T-cell (primary cell): Measurements from ENCODE around the gene MYO16. TPM values are rescaled to one million over a fixed set of nuclear protein-coding genes. Genes with fewer than 3 reads are reported as not detected.

ENCODE experiments used
- ATAC-seq, 4 experiments: fragments of 200-7000 bp in 3 of 4; fragments of 150-1000 bp in 1 of 4; cut with Tn5 transposase; replicated peaks in 1 of 4; 1 replicate in 3 of 4; 2 replicates in 1 of 4; pipeline ENCODE4 v1.10.0; 2021; ENCODE audit warnings: moderate library complexity in 3 of 4, mild to moderate bottlenecking in 2 of 4, moderate number of reproducible peaks in 1 of 4
- CTCF ChIA-PET, 2 donors: fragments of 300-600 bp; sonication (Branson Sonifier 250); formaldehyde crosslinking; loops; one replicate each; lab custom pipeline; 2022; ENCODE audit warnings: antibody characterized with exemption in 2 of 2; lab: Charles Lee
- POLR2A ChIA-PET, 2 donors: fragments of 300-600 bp; sonication (Branson Sonifier 250); formaldehyde crosslinking; loops; one replicate each; lab custom pipeline; 2022; ENCODE audit warnings: antibody characterized with exemption in 2 of 2; lab: Charles Lee
- DNase-seq, 35 experiments: peaks; one replicate each; pipeline versions ENCODE4 v3.0.0 to v3.0.0-alpha.2; 2013 to 2023
- H3K27ac ChIP-seq: one replicate; pipeline ENCODE4 v1.5.1; 2013; ENCODE audit warnings: low read length
- H3K27me3 ChIP-seq, 2 experiments: replicated peaks in 1 of 2; 1 replicate in 1 of 2; 2 replicates in 1 of 2; pipeline versions ENCODE4 v1.6.1 to v1.7.0; 2013; ENCODE audit warnings: low read length in 1 of 2, mixed read lengths in 1 of 2; ENCODE audit not compliant: control insufficient read depth in 2 of 2, insufficient read depth in 2 of 2; ENCODE audit errors: extremely low read depth in 1 of 2
- H3K36me3 ChIP-seq, 2 donors: 1 replicate in 1 of 2; 2 replicates in 1 of 2; pipeline versions ENCODE4 v1.6.1 to v1.7.0; 2013; ENCODE audit warnings: low read length in 1 of 2; ENCODE audit not compliant: control insufficient read depth in 2 of 2, insufficient read depth in 1 of 2; ENCODE audit errors: extremely low read depth in 1 of 2
- H3K4me1 ChIP-seq, 2 experiments: 1 replicate in 1 of 2; 2 replicates in 1 of 2; pipeline versions ENCODE4 v1.6.1 to v1.7.0; 2013; ENCODE audit warnings: low read length in 2 of 2, mixed read lengths in 1 of 2; ENCODE audit not compliant: insufficient read depth in 2 of 2, control insufficient read depth in 1 of 2; ENCODE audit errors: extremely low read depth in 1 of 2
- H3K4me3 ChIP-seq, 2 donors: 1 replicate in 1 of 2; 2 replicates in 1 of 2; pipeline versions ENCODE4 v1.5.1 to v1.7.0; 2013; ENCODE audit warnings: mild to moderate bottlenecking in 2 of 2, low read length in 1 of 2, moderate library complexity in 1 of 2; ENCODE audit not compliant: control insufficient read depth in 1 of 2; ENCODE audit errors: extremely low read depth in 1 of 2
- H3K9me3 ChIP-seq: 2 replicates; pipeline ENCODE4 v1.7.0; 2013
- H3K27ac Mint-ChIP-seq, 2 donors: one replicate each; pipeline ENCODE4 v1.8.0; 2020 to 2021; ENCODE audit warnings: mild to moderate bottlenecking in 2 of 2, mixed read lengths in 2 of 2
- H3K27me3 Mint-ChIP-seq, 2 donors: one replicate each; pipeline ENCODE4 v1.8.0; 2021 to 2022; ENCODE audit warnings: mixed read lengths in 2 of 2
- H3K36me3 Mint-ChIP-seq: one replicate; pipeline ENCODE4 v1.8.0; 2021; ENCODE audit warnings: mixed read lengths
- H3K4me1 Mint-ChIP-seq, 3 donors: one replicate each; pipeline ENCODE4 v1.8.0; 2020 to 2022; ENCODE audit warnings: mixed read lengths in 3 of 3, mild to moderate bottlenecking in 1 of 3
- H3K4me3 Mint-ChIP-seq, 3 donors: one replicate each; pipeline ENCODE4 v1.8.0; 2020 to 2022; ENCODE audit warnings: mild to moderate bottlenecking in 3 of 3, mixed read lengths in 3 of 3, moderate library complexity in 3 of 3
- H3K9me3 Mint-ChIP-seq, 3 donors: one replicate each; pipeline ENCODE4 v1.8.0; 2020 to 2022; ENCODE audit warnings: mixed read lengths in 3 of 3
- WGBS: methylation state at CpG from one replicate; pipeline ENCODE4 v1.1.5; 2013; ENCODE audit warnings: missing lambda C conversion rate; ENCODE audit not compliant: insufficient coverage; 5-methylcytosine and 5-hydroxymethylcytosine counted together
- total RNA-seq, 35 experiments: library from RNA in 6 of 35; stranded (reverse) in 6 of 35; fragments of 120-200 nt in 1 of 35; gene quantifications; one replicate each; pipeline versions ENCODE4 v1.2.1 to v1.2.4 and lab custom pipeline; 2013 to 2026

MYO16 gene
- total RNA-seq, 5 donors from 2014 or later (not counting 1 experiment from before 2014, with no cell fraction given) = 0.20 to 2.0 (median 1.1) TPM

DNA sequence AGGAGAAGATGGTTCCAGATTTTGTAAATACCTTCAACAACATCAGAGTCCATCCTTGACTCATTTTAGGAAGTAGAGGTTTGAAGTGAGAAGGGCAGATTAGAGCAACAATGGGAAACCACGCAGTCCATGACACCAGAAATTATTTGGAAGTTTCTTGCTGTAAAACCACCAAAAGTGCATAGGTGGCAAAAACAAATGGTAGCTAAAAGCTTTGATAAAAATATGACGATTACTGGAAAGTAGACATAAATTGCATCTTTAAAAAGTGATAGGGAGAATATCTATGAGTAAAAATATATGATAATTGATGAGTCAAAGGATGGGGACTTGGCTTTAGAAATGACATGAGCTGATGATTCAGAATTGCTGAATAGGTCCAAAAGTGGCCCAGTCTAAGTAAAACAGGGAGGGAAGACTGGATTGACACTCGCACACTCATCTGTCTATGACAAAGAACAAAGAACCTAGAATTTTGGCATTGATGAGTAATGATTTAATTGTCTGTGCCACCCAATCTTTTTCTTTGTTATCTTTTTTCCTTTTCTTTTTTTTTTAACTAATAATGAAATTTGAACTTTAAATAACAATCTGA lies 472.2 kb downstream of the MYO16 start:
- H3K27ac ChIP-seq = no peak overlapping the region
- H3K4me3 ChIP-seq = no peak overlapping the region
- ATAC-seq (no peak), DNase-seq (no peak)
- no peaks in the 10 kb centered on the region for H3K4me1 ChIP-seq
- ChIA-PET CTCF (no interaction called here), POLR2A (no interaction called here)
- Mint-ChIP-seq H3K4me1 (no peaks in the 10 kb centered on the region), H3K36me3 (no peaks in the 10 kb centered on the region), H3K27me3 (peaks cover 4 to 7% of the 10 kb centered on the region in 2 donors), H3K27ac (no peak overlapping the region), H3K4me3 (no peak overlapping the region), H3K9me3 (no peaks in the 10 kb centered on the region)
- H3K9me3 ChIP-seq = no peaks in the 10 kb centered on the region
- H3K36me3 ChIP-seq = no peaks in the 10 kb centered on the region
- 33% methylated on average over 1 of the region's 3 CpGs for WGBS
- peaks cover 0 to 4% of the 10 kb centered on the region in 2 experiments for H3K27me3 ChIP-seq

DNA sequence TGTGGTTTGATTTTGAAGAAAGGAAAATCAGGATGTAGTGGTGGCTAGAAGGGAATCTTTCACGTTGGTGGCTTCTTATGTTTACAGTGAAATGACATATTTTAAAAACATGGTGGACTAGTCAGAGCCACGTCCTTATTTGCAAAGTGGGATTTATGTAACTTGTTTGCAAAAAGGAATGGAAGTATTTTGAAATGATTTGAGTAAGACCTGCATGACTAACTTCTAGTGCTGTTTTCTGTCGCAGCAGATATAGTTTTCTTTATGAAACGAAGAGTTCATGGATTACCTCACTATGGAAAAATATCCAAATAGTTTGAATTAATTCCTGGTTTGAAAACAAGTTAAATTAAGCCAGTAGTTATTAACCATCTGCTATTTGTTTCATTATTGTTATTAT lies 476.5 kb downstream of the MYO16 start:
- peaks cover 7 to 8% of the 10 kb centered on the region in 2 donors for H3K27me3 Mint-ChIP-seq
- ChIA-PET CTCF (no interaction called here), POLR2A (no interaction called here)
- no peaks in the 10 kb centered on the region for H3K4me1 Mint-ChIP-seq
- peaks cover 0 to 8% of the 10 kb centered on the region in 2 experiments for H3K27me3 ChIP-seq
- H3K9me3 Mint-ChIP-seq = no peaks in the 10 kb centered on the region
- no peaks in the 10 kb centered on the region for H3K4me1 ChIP-seq
- H3K36me3 Mint-ChIP-seq = no peaks in the 10 kb centered on the region
- no peak overlapping the region for H3K4me3 Mint-ChIP-seq
- whole genome bisulfite sequencing = 61% methylated on average over 2 of the region's 4 CpGs
- no peaks in the 10 kb centered on the region for H3K36me3 ChIP-seq
- DNase-seq (no peak), ATAC-seq (no peak)
- H3K27ac ChIP-seq = no peak overlapping the region
- no peak overlapping the region for H3K4me3 ChIP-seq
- H3K27ac Mint-ChIP-seq = no peak overlapping the region
- no peaks in the 10 kb centered on the region for H3K9me3 ChIP-seq

DNA sequence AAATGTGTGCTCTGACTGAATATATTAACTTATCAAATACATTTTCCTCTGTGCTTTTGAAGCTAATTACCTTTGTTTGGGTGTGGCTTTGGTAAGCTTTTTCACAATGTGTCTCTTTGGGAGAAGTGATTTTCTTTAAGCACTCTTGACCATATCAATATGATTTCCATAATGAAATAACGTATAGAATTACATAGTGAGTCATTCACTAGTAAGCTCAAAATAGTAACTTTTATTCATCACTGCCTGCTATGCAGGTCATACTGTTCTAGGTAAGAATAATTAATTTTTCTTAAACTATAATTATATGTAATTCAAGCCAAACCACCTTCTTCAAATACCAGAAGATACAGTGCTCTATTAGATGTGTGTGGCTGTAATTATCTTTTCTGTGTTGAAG lies 480.7 kb downstream of the MYO16 start:
- peaks cover 0 to 6% (median 0%) of the 10 kb centered on the region in 3 donors for H3K9me3 Mint-ChIP-seq
- H3K4me3 Mint-ChIP-seq = no peak overlapping the region
- no CpG with 5 or more reads among the region's 1 CpG for WGBS
- H3K27me3 ChIP-seq = peaks cover 0 to 4% of the 10 kb centered on the region in 2 experiments
- H3K27ac Mint-ChIP-seq = no peak overlapping the region
- no peak for DNase-seq
- no peaks in the 10 kb centered on the region for H3K36me3 Mint-ChIP-seq
- peaks cover 3 to 11% of the 10 kb centered on the region in 2 donors for H3K27me3 Mint-ChIP-seq
- H3K36me3 ChIP-seq = no peaks in the 10 kb centered on the region
- no peaks in the 10 kb centered on the region for H3K4me1 ChIP-seq
- POLR2A ChIA-PET = interaction anchor here in 1 of 2 donors (0.5 kb wide), 1 partner anchor 462 kb away, joined by 4 read pairs; no protein-coding TSS in a partner anchor
- no peak overlapping the region for H3K4me3 ChIP-seq
- peaks cover 4 to 10% (median 6%) of the 10 kb centered on the region in 3 donors for H3K4me1 Mint-ChIP-seq
- ATAC-seq = no peak
- no peak overlapping the region for H3K27ac ChIP-seq
- no peaks in the 10 kb centered on the region for H3K9me3 ChIP-seq
- CTCF ChIA-PET = no interaction called here

DNA sequence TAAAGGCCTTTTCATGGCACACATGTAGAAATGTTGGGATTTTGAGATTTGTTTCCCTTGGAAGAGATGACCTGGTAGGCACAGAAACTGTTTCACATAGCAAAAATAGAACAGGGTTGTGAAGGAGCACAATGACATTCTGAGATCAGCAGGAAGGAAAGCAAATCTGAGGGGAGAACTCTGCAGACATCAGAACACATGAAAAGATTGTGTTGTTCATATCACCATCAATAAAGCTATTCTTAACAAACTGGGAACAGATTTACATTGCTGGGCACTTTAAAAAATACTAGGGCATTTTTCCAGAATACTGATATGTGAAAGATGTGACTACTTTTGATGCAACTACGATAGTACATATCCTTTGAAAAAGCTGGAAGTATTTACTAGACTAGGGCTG lies 481.7 kb downstream of the MYO16 start:
- WGBS = no CpG with 5 or more reads among the region's 1 CpG
- no peak overlapping the region for H3K27ac ChIP-seq
- Mint-ChIP-seq H3K27ac (no peak overlapping the region), H3K27me3 (peaks cover 3 to 11% of the 10 kb centered on the region in 2 donors), H3K9me3 (peaks cover 0 to 6% (median 0%) of the 10 kb centered on the region in 3 donors), H3K4me1 (peaks cover 4 to 10% (median 6%) of the 10 kb centered on the region in 3 donors), H3K36me3 (no peaks in the 10 kb centered on the region), H3K4me3 (no peak overlapping the region)
- no peak overlapping the region for H3K4me3 ChIP-seq
- ChIA-PET CTCF (no interaction called here), POLR2A (no interaction called here)
- H3K36me3 ChIP-seq = no peaks in the 10 kb centered on the region
- H3K9me3 ChIP-seq = no peaks in the 10 kb centered on the region
- DNase-seq (no peak), ATAC-seq (no peak)
- H3K4me1 ChIP-seq = no peaks in the 10 kb centered on the region
- H3K27me3 ChIP-seq = peaks cover 0 to 4% of the 10 kb centered on the region in 2 experiments

DNA sequence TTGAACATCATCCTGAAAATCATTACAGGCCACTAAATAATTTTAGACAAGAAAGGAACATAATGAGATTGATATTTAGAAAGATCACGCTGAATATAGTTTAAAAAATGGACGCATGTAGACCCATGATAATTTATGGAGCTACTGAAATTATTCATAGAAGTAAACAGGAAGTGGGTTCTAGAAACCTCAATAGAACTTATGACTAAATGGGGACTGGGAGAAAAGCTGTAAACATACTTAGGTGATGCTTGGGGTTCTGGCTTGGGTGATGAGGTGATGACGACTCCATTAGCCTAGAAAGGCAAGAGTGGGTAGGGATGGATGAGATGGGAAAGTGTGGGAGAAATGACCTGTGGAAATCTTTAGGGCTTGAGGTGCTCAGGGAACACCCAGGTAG lies 484.0 kb downstream of the MYO16 start:
- no peak overlapping the region for H3K4me3 Mint-ChIP-seq
- Histone ChIP-seq H3K4me1 (no peaks in the 10 kb centered on the region), H3K4me3 (no peak overlapping the region), H3K36me3 (no peaks in the 10 kb centered on the region), H3K9me3 (no peaks in the 10 kb centered on the region), H3K27ac (no peak overlapping the region), H3K27me3 (peaks cover 0 to 3% of the 10 kb centered on the region in 2 experiments)
- peaks cover 0 to 8% (median 0%) of the 10 kb centered on the region in 3 donors for H3K9me3 Mint-ChIP-seq
- ChIA-PET CTCF (no interaction called here), POLR2A (interaction anchor here in 1 of 2 donors (0.5 kb wide), 1 partner anchor 119 kb away, joined by 3 read pairs; no protein-coding TSS in a partner anchor)
- WGBS = 46% methylated on average over 3 of the region's 3 CpGs
- no peak overlapping the region for H3K27ac Mint-ChIP-seq
- no peaks in the 10 kb centered on the region for H3K36me3 Mint-ChIP-seq
- DNase-seq = no peak
- H3K27me3 Mint-ChIP-seq = peaks cover 2 to 9% of the 10 kb centered on the region in 2 donors
- ATAC-seq = no peak
- peaks cover 4 to 10% (median 6%) of the 10 kb centered on the region in 3 donors for H3K4me1 Mint-ChIP-seq

DNA sequence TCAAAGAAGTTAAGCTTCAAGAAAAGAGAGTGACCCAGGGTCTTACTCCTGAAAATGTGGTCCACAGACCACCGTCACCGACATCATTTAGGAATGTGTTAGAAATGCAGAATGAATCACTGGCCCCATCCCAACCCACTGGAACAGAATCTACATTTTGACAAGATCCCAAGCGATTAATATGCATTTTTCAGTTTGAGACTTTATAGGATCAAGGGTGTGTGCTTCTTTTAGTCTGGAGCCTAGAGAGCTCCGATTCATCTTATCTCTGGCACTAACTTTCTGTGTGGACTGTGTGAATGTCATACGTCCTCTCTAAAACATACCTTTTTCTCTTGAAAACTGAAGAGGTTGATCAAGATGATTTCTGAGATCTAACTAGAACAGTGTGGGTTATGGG lies 484.8 kb downstream of the MYO16 start:
- no peaks in the 10 kb centered on the region for H3K27me3 ChIP-seq
- no peaks in the 10 kb centered on the region for H3K36me3 ChIP-seq
- no peak overlapping the region for H3K27ac ChIP-seq
- Mint-ChIP-seq H3K4me3 (no peak overlapping the region), H3K9me3 (peaks cover 0 to 8% (median 0%) of the 10 kb centered on the region in 3 donors), H3K27me3 (peaks cover 0 to 11% of the 10 kb centered on the region in 2 donors), H3K27ac (no peak overlapping the region), H3K4me1 (peaks cover 4 to 10% (median 6%) of the 10 kb centered on the region in 3 donors), H3K36me3 (no peaks in the 10 kb centered on the region)
- WGBS = no CpG with 5 or more reads among the region's 5 CpGs
- CTCF ChIA-PET = no interaction called here
- POLR2A ChIA-PET = no interaction called here
- H3K9me3 ChIP-seq = no peaks in the 10 kb centered on the region
- ATAC-seq (no peak), DNase-seq (no peak)
- H3K4me1 ChIP-seq = no peaks in the 10 kb centered on the region
- H3K4me3 ChIP-seq = no peak overlapping the region
